ENCODE measurements around the gene XPO4.

The XPO4 gene

GRCh38 chr13:20848944-20849343 is 53.6 kb downstream of the XPO4 start:
- Histone ChIP-seq H3K9me3 (ENCODE audit: control insufficient read depth, insufficient read depth, low read length) (no peaks in the 10 kb centered on the region), H3K9ac (ENCODE audit: low read depth, low read length) (no peak overlapping the region), H3K36me3 (ENCODE audit: control insufficient read depth, insufficient read depth, low read length) (peaks cover 2% of the 10 kb centered on the region), H3K27me3 (ENCODE audit: control insufficient read depth, insufficient read depth, low read length) (no peaks in the 10 kb centered on the region), H3K4me3 (ENCODE audit: low read depth, low read length) (no peak overlapping the region), H3K4me1 (ENCODE audit: control insufficient read depth, insufficient read depth, low read length) (peaks cover 5% of the 10 kb centered on the region)

- H3K4me1 ChIP-seq (ENCODE audit: control insufficient read depth, insufficient read depth, low read length) = peaks cover 5% of the 10 kb centered on the region
- no peaks in the 10 kb centered on the region for H3K9me3 ChIP-seq (ENCODE audit: control insufficient read depth, insufficient read depth, low read length)
- no peaks in the 10 kb centered on the region for H3K27me3 ChIP-seq (ENCODE audit: control insufficient read depth, insufficient read depth, low read length)
- no peak overlapping the region for H3K9ac ChIP-seq (ENCODE audit: low read depth, low read length)
- no peak overlapping the region for H3K4me3 ChIP-seq (ENCODE audit: low read depth, low read length)
- H3K36me3 ChIP-seq (ENCODE audit: control insufficient read depth, insufficient read depth, low read length) = peaks cover 2% of the 10 kb centered on the region
Observed at GRCh38 chr13:20848203-20848602, 54.3 kb downstream of the XPO4 start.

GRCh38 chr13:20847296-20847695 is 55.2 kb downstream of the XPO4 start:
- no peak overlapping the region for H3K4me3 ChIP-seq (ENCODE audit: low read depth, low read length)
- no peaks in the 10 kb centered on the region for H3K36me3 ChIP-seq (ENCODE audit: control insufficient read depth, insufficient read depth, low read length)
- peaks cover 5% of the 10 kb centered on the region for H3K4me1 ChIP-seq (ENCODE audit: control insufficient read depth, insufficient read depth, low read length)
- H3K9ac ChIP-seq (ENCODE audit: low read depth, low read length) = no peak overlapping the region
- H3K27me3 ChIP-seq (ENCODE audit: control insufficient read depth, insufficient read depth, low read length) = no peaks in the 10 kb centered on the region
- no peaks in the 10 kb centered on the region for H3K9me3 ChIP-seq (ENCODE audit: control insufficient read depth, insufficient read depth, low read length)

GRCh38 chr13:20843166-20843565 is 59.4 kb downstream of the XPO4 start:
- H3K9me3 ChIP-seq (ENCODE audit: control insufficient read depth, insufficient read depth, low read length) = no peaks in the 10 kb centered on the region
- no peaks in the 10 kb centered on the region for H3K36me3 ChIP-seq (ENCODE audit: control insufficient read depth, insufficient read depth, low read length)
- H3K27me3 ChIP-seq (ENCODE audit: control insufficient read depth, insufficient read depth, low read length) = no peaks in the 10 kb centered on the region
- H3K9ac ChIP-seq (ENCODE audit: low read depth, low read length) = no peak overlapping the region
- H3K4me1 ChIP-seq (ENCODE audit: control insufficient read depth, insufficient read depth, low read length) = peaks cover under 1% of the 10 kb centered on the region
- no peak overlapping the region for H3K4me3 ChIP-seq (ENCODE audit: low read depth, low read length)

GRCh38 chr13:20840568-20840967 is 62.0 kb downstream of the XPO4 start:
- no peak overlapping the region for H3K4me3 ChIP-seq (ENCODE audit: low read depth, low read length)
- H3K27me3 ChIP-seq (ENCODE audit: control insufficient read depth, insufficient read depth, low read length) = no peaks in the 10 kb centered on the region
- H3K9ac ChIP-seq (ENCODE audit: low read depth, low read length) = no peak overlapping the region
- H3K36me3 ChIP-seq (ENCODE audit: control insufficient read depth, insufficient read depth, low read length) = peaks cover 2% of the 10 kb centered on the region
- H3K9me3 ChIP-seq (ENCODE audit: control insufficient read depth, insufficient read depth, low read length) = no peaks in the 10 kb centered on the region
- H3K4me1 ChIP-seq (ENCODE audit: control insufficient read depth, insufficient read depth, low read length) = no peaks in the 10 kb centered on the region

- H3K4me3 ChIP-seq (ENCODE audit: low read depth, low read length) = no peak overlapping the region
- no peaks in the 10 kb centered on the region for H3K4me1 ChIP-seq (ENCODE audit: control insufficient read depth, insufficient read depth, low read length)
- H3K36me3 ChIP-seq (ENCODE audit: control insufficient read depth, insufficient read depth, low read length) = peaks cover 2% of the 10 kb centered on the region
- no peaks in the 10 kb centered on the region for H3K27me3 ChIP-seq (ENCODE audit: control insufficient read depth, insufficient read depth, low read length)
- no peak overlapping the region for H3K9ac ChIP-seq (ENCODE audit: low read depth, low read length)
- H3K9me3 ChIP-seq (ENCODE audit: control insufficient read depth, insufficient read depth, low read length) = no peaks in the 10 kb centered on the region
Observed at GRCh38 chr13:20833900-20834679, 68.5 kb downstream of the XPO4 start.

GRCh38 chr13:20832861-20833260 is 69.7 kb downstream of the XPO4 start:
- Histone ChIP-seq H3K9ac (ENCODE audit: low read depth, low read length) (no peak overlapping the region), H3K9me3 (ENCODE audit: control insufficient read depth, insufficient read depth, low read length) (no peaks in the 10 kb centered on the region), H3K4me3 (ENCODE audit: low read depth, low read length) (no peak overlapping the region), H3K4me1 (ENCODE audit: control insufficient read depth, insufficient read depth, low read length) (no peaks in the 10 kb centered on the region), H3K36me3 (ENCODE audit: control insufficient read depth, insufficient read depth, low read length) (peaks cover 2% of the 10 kb centered on the region), H3K27me3 (ENCODE audit: control insufficient read depth, insufficient read depth, low read length) (no peaks in the 10 kb centered on the region)

- Histone ChIP-seq H3K36me3 (ENCODE audit: control insufficient read depth, insufficient read depth, low read length) (no peaks in the 10 kb centered on the region), H3K9ac (ENCODE audit: low read depth, low read length) (no peak overlapping the region), H3K4me1 (ENCODE audit: control insufficient read depth, insufficient read depth, low read length) (peaks cover under 1% of the 10 kb centered on the region), H3K27me3 (ENCODE audit: control insufficient read depth, insufficient read depth, low read length) (no peaks in the 10 kb centered on the region), H3K4me3 (ENCODE audit: low read depth, low read length) (no peak overlapping the region), H3K9me3 (ENCODE audit: control insufficient read depth, insufficient read depth, low read length) (no peaks in the 10 kb centered on the region)
Observed at GRCh38 chr13:20831933-20832332, 70.6 kb downstream of the XPO4 start.

GRCh38 chr13:20831254-20831653 is 71.3 kb downstream of the XPO4 start:
- no peak overlapping the region for H3K4me3 ChIP-seq (ENCODE audit: low read depth, low read length)
- H3K36me3 ChIP-seq (ENCODE audit: control insufficient read depth, insufficient read depth, low read length) = no peaks in the 10 kb centered on the region
- peaks cover 3% of the 10 kb centered on the region for H3K4me1 ChIP-seq (ENCODE audit: control insufficient read depth, insufficient read depth, low read length)
- no peak overlapping the region for H3K9ac ChIP-seq (ENCODE audit: low read depth, low read length)
- H3K27me3 ChIP-seq (ENCODE audit: control insufficient read depth, insufficient read depth, low read length) = no peaks in the 10 kb centered on the region
- H3K9me3 ChIP-seq (ENCODE audit: control insufficient read depth, insufficient read depth, low read length) = no peaks in the 10 kb centered on the region

GRCh38 chr13:20828539-20829364 is 73.8 kb downstream of the XPO4 start:
- H3K36me3 ChIP-seq (ENCODE audit: control insufficient read depth, insufficient read depth, low read length) = no peaks in the 10 kb centered on the region
- H3K9me3 ChIP-seq (ENCODE audit: control insufficient read depth, insufficient read depth, low read length) = no peaks in the 10 kb centered on the region
- no peaks in the 10 kb centered on the region for H3K27me3 ChIP-seq (ENCODE audit: control insufficient read depth, insufficient read depth, low read length)
- no peak overlapping the region for H3K4me3 ChIP-seq (ENCODE audit: low read depth, low read length)
- peaks cover 3% of the 10 kb centered on the region for H3K4me1 ChIP-seq (ENCODE audit: control insufficient read depth, insufficient read depth, low read length)
- H3K9ac ChIP-seq (ENCODE audit: low read depth, low read length) = no peak overlapping the region

GRCh38 chr13:20826843-20827560 is 75.5 kb downstream of the XPO4 start:
- Histone ChIP-seq H3K36me3 (ENCODE audit: control insufficient read depth, insufficient read depth, low read length) (no peaks in the 10 kb centered on the region), H3K4me3 (ENCODE audit: low read depth, low read length) (no peak overlapping the region), H3K4me1 (ENCODE audit: control insufficient read depth, insufficient read depth, low read length) (peaks cover 3% of the 10 kb centered on the region), H3K9me3 (ENCODE audit: control insufficient read depth, insufficient read depth, low read length) (no peaks in the 10 kb centered on the region), H3K27me3 (ENCODE audit: control insufficient read depth, insufficient read depth, low read length) (no peaks in the 10 kb centered on the region), H3K9ac (ENCODE audit: low read depth, low read length) (no peak overlapping the region)
